Mucosa of descending colon (tissue), 3 donors: ENCODE data around the gene IGF2R. TPM values are rescaled to one million over a fixed set of nuclear protein-coding genes. Genes with fewer than 3 reads are reported as not detected.
A peak's percentile ranks its signal among the peaks of the same experiment; 100 is the strongest.

ENCODE experiments used
- ATAC-seq: fragments of 200-7000 bp; cut with Tn5 transposase; one replicate; pipeline ENCODE4 v1.9.1; 2020; ENCODE audit warnings: mild to moderate bottlenecking, moderate library complexity
- DNase-seq, 3 donors: peaks; one replicate each; pipeline ENCODE4 v3.0.0-alpha.2; 2020
- H3K36me3 ChIP-seq: fragments of 200-600 bp; one replicate; pipeline ENCODE4 v1.8.0; 2021; ENCODE audit warnings: low read depth, mild to moderate bottlenecking
- H3K4me1 ChIP-seq: fragments of 200-600 bp; one replicate; pipeline ENCODE4 v1.8.0; 2021; ENCODE audit warnings: low read depth, mild to moderate bottlenecking
- H3K4me3 ChIP-seq: fragments of 200-600 bp; one replicate; pipeline ENCODE4 v1.8.0; 2021; ENCODE audit warnings: mild to moderate bottlenecking
- H3K9me3 ChIP-seq: fragments of 200-600 bp; one replicate; pipeline ENCODE4 v1.8.0; 2021; ENCODE audit warnings: mild to moderate bottlenecking
- CTCF ChIP-seq: fragments of 200-600 bp; IDR thresholded peaks from one replicate; pipeline ENCODE4 v1.8.0; 2022; ENCODE audit warnings: antibody characterized with exemption, mild to moderate bottlenecking
- intact Hi-C, 2 donors: fragments of 100-400 bp; cut with DNase I in 1 of 2; cut with micrococcal nuclease in 1 of 2; formaldehyde crosslinking; loops; one replicate each; pipeline versions ENCODE4 v1.11.0 to v1.11.1; 2022; cut with DNase I, micrococcal nuclease
- total RNA-seq, 3 donors: library from RNA; stranded (reverse); fragmentation: NEBNext Ultra II Directional in 2 of 3; extraction: Animal tissue kit (Norgen Biotek cat#: 25700) in 2 of 3; gene quantifications; one replicate each; pipeline versions ENCODE4 v1.2.1 to v1.2.4, GENCODE V29; 2021 to 2023
- donor health status: DM: no; HTN: no; CAD: no; lungs with moderate emphysema.
- donor health status: DM: no; HTN: no; CAD: no.
- donor health status: DM: no; HTN: yes; CAD: no.

IGF2R gene
- total RNA-seq, 3 donors from 2014 or later, result 97.7 to 112 (median 101) TPM

GRCh38 chr6:160093946-160094345 lies 125.1 kb downstream of the IGF2R start:
- no peak for TF ChIP-seq CTCF

GRCh38 chr6:160095146-160095845 lies 126.4 kb downstream of the IGF2R start:
- DNase-seq (no peak), ATAC-seq (no peak)
- intact Hi-C loops, result loop anchor here in 1 of 2 donors (10.0 kb wide), 1 partner anchor 360 kb away; no protein-coding TSS in a partner anchor
- no peak for TF ChIP-seq CTCF
- H3K4me3 ChIP-seq, result no peak overlapping the region
- H3K4me1 ChIP-seq, result peaks cover 3% of the 10 kb centered on the region
- H3K9me3 ChIP-seq, result no peaks in the 10 kb centered on the region
- peaks cover 9% of the 10 kb centered on the region for H3K36me3 ChIP-seq

More at GRCh38 chr6:160093946-160094345, 125.1 kb downstream of the IGF2R start:
- H3K9me3 ChIP-seq, result no peaks in the 10 kb centered on the region
- intact Hi-C loops, result loop anchor here in 1 of 2 donors (10.0 kb wide), 1 partner anchor 361 kb away; no protein-coding TSS in a partner anchor
- ATAC-seq, result no peak
- no peak for DNase-seq
- H3K4me3 ChIP-seq, result no peak overlapping the region
- H3K4me1 ChIP-seq, result peaks cover 3% of the 10 kb centered on the region
- H3K36me3 ChIP-seq, result peaks cover 10% of the 10 kb centered on the region

- H3K4me3 ChIP-seq, result no peak overlapping the region
- no peaks in the 10 kb centered on the region for H3K9me3 ChIP-seq
- TF ChIP-seq CTCF, result no peak
- H3K4me1 ChIP-seq, result no peaks in the 10 kb centered on the region
- intact Hi-C loops, result no loop called here
- H3K36me3 ChIP-seq, result peaks cover 10% of the 10 kb centered on the region
- DNase-seq, result no peak
- ATAC-seq, result no peak
Observed at GRCh38 chr6:160101277-160102205, 132.7 kb downstream of the IGF2R start.

GRCh38 chr6:160102399-160102798 lies 133.5 kb downstream of the IGF2R start:
- Histone ChIP-seq H3K4me1 (no peaks in the 10 kb centered on the region), H3K36me3 (peaks cover 10% of the 10 kb centered on the region), H3K9me3 (no peaks in the 10 kb centered on the region), H3K4me3 (no peak overlapping the region)
- intact Hi-C loops, result no loop called here
- DNase-seq (no peak), ATAC-seq (no peak)
- TF ChIP-seq CTCF, result no peak

- no peak overlapping the region for H3K4me3 ChIP-seq
- no peaks in the 10 kb centered on the region for H3K4me1 ChIP-seq
- peaks cover 10% of the 10 kb centered on the region for H3K36me3 ChIP-seq
- intact Hi-C loops, result no loop called here
- DNase-seq, result peak in 1 of 3 donors; percentile 71
- no peak for TF ChIP-seq CTCF
- no peaks in the 10 kb centered on the region for H3K9me3 ChIP-seq
- ATAC-seq, result peak; percentile 77
Observed at GRCh38 chr6:160102956-160103824, 134.3 kb downstream of the IGF2R start.
